ENCODE measurements around the gene MYCBP2.
"Not testable (repeated sequence)": the region's sequence is repeated elsewhere in the genome, so short reads cannot be mapped to it uniquely, and the experiment has no call there.

Gene MYCBP2

DNA sequence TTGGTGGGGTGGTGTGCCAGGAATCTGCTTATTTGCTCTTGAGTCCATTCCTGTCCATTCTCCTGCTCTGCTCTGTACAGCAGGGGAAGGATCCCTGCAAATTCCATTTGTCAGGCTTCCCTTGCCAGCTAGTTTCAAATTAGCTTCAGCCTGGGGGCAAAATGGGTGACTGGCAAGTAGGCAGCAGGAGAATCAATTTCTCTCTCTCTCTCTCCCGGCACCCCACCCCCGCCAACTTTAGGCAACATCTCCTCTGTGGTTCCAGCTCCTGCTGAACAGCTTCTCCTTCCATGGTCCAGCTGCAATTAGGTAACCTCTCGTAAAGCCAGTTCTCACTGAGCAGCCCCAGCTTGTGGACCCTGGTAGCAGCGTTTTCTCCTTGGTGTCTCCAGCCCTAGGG lies 6.7 kb upstream of the MYCBP2 start:
- DNase-seq = no peak

DNA sequence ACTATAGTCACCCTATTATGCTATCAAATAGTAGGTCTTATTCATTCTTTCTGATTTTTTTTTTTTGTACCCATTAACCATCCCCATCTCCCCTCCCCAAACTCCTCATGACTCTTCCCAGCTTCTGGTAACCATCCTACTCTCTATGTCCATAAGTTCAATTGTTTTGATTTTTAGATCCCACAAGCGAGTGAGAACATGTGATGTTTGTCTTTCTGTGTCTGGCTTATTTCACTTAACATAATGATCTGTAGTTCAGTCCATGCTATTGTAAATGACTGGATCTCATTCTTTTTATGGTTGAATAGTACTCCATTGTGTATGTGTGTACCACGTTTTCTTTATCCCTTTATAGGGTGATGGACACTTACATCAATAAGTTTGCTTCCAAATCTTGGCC lies 4.5 kb upstream of the MYCBP2 start:
- no peak for DNase-seq

DNA sequence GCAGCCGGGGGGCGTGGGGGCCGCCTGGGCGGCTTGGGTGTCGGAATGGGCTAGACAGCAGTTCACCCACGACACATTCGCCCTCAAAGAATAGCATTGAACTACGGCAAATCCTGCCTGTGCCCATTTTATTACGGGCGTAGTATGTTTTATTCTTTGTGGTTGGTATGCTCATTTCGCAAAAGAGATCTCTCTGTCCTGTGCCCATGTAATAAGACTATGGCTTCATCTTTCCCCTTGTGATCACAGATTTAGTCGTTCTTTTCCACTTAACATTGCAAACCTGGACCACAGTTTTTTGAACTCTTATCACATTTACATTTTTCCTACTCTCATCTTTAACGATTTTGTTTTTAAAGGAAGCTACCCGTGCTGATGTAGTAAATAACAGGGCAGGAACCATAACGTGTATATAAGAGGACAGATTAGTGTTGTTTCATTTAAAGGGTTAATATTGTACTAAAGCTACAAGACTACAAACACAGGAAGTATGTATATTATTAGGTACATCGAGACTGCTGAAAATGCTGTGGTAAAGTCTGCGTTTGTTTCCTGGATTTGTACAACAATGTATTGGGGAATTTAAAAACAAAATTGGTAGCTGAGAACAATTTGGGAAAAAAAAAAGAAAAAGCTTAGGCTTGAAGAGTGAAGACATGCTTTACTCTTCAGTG lies 3.2 kb upstream of the MYCBP2 start:
- peak in 1 of 2 donors; percentile 33 for DNase-seq

DNA sequence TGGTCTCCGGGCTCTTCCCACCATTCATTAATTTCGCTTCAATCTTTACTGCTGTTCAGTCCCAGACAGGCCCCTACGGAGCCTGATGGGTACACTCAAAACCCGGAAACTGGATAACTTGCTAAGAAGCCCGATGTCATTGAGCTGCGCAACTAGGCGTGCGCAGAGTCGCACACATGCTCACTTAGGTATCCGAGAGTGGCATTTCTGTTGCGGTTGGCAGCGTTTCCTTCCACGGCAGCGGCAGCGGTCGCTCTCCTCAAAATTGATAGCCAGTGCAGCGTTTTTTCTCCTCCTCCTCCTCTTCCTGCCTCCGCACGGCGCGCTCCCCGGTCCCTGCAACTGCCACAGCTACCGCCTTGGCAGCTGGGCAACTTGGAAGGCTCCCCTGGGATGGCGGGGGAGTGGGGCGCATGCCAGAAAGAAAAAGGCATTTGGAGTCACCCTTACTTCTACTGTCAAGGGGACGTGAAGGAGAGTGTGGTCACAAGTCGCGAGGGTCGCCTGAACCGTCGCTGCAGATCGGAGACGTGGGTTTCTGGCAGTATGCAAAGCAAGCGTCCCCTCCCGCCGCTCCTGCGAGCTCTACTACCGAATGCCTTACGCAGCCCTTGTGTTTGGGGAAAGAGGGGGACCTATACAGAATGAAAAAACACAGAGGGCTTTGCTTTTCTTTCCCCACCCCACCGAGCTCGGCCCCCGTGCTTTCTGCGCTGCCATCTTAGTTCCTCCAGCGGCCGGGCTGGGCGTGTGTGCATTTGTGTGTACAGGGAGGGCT lies 2.4 kb upstream of the MYCBP2 start:
- DNase-seq = peak; percentile 93 to 94

DNA sequence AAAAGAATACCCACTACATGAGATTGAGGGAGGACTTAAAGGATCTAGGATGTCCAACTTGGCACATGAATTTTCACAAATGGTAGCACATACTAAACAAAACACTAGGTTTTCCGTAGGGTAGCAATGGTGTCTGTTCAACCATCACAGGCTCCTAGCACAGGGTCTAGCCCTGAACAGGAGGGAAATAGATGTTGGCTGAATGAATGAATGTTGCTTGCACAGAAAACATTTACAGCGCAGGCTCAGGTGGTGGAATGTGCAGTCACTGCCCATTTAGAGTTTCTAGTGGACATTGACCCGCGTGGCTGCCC lies 1.9 kb upstream of the MYCBP2 start:
- DNase-seq = no peak

DNA sequence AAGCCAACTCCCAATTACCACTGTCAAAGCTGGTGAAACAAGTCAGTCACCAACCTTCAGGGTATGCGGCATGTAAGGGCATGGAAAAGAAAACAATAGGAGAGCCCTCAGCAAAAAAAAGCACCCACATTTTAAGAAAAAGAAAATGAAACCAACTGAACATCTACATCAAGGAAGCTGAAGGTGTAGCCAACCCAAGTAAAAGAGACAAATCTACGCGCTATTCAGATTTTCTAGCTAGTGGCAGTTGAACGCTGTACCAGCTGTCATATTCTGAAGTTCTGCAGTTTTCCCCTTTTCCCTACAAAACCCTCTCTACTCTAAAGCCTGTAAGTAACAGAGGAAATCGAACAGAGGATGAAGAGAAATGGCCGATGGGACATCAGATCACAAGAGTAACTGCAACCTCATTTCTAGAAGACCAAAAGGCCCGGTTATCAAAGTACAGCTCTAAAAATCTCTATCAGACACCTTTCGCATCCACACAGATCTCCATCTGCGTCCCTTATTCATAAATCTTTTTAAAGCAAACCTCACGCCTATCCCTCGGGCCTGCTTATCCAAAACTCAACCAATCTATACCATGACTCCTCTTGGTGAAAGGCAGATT lies 1.4 kb downstream of the MYCBP2 start:
- DNase-seq = peak in 1 of 2 donors; percentile 65

DNA sequence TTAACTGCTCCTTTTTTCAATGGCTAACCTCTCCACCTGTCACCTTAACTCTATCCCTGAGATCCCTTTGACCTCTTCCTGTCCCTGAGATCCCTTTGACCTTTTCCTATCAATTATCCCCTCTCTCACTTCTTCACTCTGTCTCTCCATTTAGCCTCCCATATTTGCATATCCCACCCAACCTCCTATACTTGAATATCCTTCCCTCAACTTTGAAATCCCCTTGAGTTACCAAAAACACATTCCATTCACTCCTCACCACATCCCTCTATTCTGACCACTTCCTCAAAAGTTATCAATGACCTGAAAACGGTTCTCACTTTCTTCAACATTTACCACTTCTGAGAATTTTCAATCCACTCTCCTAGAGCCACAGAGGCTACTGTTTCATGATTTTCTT lies 3.0 kb downstream of the MYCBP2 start:
- DNase-seq = peak in 1 of 2 donors; percentile 33

DNA sequence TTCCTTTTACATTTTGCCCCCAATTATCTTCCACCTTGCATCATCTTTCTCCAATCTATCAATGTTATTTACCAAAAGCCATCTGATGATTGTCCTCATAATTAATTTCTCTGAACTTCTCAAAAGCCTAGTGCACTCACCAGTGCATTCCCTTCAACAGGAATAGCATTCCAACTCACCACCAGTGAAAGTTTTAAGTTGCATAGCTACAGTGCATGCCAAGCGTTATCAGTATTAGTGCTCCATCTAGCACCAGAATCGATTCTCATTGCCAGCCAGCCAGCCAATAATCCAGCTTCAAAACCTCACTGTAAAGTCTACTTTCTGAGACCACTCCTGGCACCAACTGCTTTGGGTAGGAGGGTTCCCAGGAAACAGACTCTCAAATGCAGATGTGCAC lies 7.4 kb downstream of the MYCBP2 start:
- no peak for DNase-seq

DNA sequence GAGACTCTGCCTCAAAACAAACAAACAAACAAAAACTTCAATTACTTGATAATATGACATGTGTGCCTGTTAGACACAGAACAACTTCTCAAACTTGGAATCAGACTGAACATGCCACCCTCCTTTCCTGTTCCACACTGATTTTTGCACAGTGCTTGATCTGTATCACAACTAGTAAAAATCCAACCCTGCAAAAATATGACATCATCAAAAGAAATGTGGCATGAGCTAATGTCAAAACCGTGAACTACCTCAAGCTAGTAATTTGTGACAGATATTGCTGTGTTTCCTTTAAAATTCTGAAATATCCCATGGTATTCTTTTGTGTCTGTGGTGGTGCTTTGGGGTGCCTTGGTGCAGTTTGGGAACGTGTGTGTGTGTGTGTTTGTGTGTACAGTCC lies 8.2 kb downstream of the MYCBP2 start:
- DNase-seq = no peak

DNA sequence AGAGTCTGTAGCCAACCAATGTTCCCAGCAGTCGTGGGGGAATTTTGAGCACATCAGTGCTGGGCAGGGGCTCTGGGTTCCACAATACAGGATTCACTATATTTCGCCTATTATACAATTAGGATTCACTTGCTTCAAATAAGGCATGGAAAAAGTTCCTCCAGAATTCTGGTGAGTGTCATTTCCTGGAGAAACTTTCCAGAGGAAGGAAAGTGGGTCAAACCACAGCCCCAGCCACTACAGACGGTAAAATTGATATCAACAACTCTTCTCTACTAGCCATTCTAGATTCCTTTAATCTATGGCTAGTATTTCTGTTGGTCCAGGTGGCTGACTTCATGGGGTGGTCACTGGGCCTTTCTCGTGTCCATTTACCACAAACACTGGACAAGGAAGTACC lies 10.5 kb downstream of the MYCBP2 start:
- DNase-seq = no peak

DNA sequence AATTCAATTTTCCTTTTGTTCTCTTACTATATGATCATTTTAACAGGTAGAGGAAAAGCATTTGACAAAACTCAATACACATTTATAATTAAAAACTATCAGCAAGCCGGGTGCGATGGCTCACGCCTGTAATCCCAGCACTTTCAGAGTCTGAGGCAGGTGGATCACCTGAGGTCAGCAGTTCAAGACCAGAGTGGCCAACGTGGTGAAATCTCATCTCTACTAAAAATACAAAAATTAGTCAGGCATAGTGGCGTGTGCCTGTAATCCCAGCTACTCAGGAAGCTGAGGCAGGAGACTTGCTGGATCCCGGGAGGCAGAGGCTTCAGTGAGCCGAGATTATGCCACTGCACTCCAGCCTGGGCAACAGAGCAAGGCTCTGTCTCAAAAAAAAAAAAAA lies 11.4 kb downstream of the MYCBP2 start:
- not testable (repeated sequence) for DNase-seq

DNA sequence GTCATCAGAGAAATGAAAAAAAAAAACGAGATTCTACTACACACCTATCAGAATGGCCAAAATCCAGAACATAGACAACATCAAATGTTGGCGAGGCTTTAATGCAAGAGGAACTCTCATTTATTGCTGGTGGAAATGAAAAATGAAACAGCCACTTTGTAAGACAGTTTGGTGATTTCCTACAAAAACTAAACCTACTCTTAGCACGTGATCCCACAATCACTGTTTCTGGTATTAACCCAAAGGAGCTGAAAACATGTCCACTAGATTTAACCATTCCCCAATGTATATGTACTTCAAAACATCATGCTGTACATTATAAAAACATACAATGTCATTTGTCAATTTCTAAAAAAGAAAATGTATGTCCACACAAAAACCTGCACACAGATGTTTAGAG lies 13.0 kb downstream of the MYCBP2 start:
- no peak for DNase-seq

DNA sequence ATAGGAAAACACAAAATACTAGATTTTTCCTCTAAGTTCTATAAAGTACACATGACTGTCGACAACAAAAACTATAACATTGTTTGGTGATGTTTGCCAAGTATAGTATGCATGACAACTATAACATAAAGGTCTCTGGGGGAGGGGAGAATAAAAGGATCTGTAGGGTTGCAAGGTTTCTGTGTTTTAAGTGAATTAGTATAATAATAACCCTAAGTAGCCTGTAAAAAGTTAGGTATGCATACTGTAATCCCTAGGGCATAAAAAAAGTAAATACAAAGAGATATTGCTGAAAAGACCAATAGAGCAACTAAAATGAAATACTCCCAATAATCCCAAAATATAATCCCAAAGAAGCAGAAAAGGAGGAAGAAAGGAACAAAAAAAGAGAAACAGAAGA lies 14.6 kb downstream of the MYCBP2 start:
- DNase-seq = no peak

DNA sequence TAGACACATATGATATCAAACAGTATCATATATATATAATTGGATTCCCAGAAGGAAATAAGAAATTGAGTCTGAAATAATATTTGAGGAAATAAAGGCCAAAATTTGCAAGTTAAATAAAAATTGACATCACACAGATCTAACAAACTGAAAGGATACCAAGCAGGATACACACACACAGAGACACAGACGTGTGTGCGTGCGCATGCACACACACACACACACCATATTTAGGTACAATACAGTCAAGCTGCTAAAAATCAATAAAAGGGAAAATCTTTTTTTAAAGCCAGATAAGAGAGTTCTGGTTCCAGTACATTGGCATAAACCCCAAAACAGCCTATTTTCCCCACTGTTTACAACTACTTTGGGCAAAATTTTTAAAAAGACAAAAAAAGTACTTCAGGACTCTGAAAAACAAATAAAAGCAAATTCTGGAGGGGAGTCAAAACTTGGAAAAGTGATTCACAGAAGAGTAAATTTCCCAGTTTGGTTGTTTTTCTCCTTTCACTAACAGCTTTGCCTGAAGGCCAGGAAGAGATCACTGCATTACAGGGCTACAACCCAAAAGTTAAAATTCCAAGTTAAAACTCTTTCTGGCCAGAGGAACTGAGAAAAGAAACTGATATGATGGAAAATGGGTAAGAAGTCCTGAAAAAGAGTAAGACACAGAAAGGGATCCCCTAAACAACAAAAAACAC lies 16.2 kb downstream of the MYCBP2 start:
- no peak for DNase-seq

DNA sequence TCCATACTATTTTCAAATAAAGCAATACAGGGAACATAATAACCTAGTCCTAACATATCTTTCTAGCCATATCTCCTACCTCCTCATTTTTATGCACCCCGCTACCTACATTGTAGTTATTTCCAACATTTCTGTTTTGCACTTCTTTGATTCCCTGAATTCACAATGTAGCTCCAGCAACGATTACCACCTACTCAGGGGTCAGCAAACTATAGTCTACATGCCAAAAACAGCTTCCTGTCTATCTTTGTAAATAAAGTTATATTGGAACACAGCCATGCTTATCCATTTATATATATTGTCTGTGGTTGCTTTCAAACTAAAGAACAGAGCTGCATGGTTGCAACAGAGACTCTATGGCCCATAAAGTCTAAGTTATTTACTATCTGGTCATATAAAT lies 16.7 kb downstream of the MYCBP2 start:
- no peak for DNase-seq

DNA sequence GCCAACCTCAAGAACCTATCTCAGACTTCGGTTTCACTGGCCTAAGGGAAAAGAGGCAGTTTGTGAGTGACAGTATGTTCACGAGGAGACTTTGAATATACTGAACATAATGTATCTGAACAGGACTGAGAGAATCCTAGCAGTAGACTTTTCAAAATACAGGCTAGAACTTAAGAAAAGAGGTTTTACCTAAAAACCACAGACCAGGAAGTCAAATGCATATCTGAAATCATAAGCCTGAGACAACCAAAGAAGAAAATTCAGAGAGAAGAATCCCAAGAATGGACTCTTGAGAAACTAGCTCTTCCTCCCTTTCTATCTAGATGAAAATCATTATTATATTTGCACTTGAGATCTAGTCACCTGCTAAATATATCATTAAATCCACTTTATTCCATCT lies 17.6 kb downstream of the MYCBP2 start:
- no peak for DNase-seq

DNA sequence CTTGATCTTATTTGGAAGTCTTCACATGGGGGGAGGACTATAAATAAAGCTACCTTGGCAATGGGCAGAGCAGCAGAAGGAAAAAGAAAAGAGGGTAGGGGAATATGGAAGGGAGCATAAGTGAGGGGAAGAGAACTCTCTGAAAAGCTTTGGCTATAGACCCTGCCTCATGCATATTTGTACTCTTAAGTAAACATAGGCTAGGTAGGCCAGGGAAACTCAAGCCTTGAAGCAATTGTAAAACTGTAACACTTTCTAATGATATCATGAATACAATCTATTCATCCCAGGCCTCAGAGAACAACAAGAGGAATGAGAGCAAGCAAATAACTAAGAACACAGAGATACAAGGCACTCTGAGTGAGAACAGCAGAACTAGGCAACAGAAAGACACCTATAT lies 20.4 kb downstream of the MYCBP2 start:
- no peak for DNase-seq

DNA sequence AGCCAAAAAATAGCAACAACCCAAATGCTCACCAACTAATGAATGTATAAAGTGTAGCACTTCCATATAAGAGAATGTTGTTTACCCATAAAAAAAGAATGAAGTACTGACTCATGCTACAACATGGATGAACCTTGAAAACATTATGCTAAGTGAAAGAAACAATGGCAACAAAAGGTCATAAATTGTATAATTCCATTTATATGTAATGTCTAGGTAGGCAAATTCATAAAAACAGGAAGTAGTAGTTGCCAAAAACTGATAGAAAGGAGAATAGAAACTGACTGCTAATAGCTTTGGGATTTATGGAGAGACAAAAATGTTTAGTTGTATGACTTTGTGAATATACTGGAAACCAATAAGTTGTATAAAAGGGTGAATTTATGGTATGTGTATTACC lies 21.6 kb downstream of the MYCBP2 start:
- no peak for DNase-seq

DNA sequence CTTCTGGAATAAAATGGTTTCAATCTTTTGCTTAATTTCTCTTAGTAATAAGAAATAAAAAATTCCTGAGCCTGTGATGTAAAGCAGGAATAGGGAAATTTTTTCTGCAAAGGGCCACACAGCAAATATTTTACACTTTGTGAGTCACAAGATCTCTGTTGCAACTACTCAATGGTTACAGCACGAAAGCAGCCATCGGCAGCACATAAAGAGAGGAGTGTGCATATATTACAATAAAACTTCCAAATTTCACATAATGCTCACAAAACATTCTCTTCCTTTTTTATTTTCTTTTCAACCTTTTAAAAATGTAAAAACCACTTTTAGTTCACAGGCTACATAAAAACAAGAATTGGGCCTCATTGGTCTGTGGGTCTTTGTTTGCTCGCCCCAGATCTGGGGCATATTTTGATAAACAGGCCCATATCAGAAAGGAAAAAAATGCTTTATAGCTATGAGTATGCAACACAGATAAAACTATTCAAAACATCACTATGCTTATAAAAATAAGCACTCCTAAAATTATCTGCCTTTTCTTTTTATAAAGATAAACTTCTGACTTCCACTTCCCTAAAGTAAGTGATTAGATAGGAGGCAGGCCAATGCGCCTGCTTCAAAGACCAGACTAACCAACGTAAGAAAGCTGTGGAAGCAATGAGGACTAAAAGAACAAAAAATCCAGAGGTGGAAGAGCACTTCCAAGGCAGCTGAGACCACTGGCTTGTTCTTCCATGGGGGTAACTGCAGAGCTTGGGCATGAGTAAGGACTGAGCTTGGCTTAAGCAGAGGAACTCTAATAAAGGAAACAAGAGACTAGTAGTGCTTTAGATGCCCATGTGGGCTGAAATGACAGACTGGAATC lies 26.5 kb downstream of the MYCBP2 start:
- no peak for DNase-seq

DNA sequence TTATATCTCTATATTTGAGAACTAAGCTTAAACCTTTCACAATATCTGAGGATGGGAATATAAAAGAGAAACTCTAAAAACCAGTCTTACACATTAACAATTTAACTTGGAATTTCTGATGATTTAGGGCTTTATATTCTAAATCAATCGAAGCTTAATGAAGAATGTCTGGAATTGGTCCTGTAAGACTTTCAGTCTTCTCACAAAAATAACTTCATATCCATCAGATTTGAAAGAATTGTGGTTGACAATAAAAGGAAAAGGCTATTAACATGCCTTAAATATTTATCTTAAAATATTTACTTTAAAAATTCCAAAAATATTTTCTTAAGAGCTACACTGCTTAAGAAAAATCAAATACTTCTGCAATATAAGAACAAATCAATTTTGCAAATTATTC lies 27.3 kb downstream of the MYCBP2 start:
- DNase-seq = no peak

DNA sequence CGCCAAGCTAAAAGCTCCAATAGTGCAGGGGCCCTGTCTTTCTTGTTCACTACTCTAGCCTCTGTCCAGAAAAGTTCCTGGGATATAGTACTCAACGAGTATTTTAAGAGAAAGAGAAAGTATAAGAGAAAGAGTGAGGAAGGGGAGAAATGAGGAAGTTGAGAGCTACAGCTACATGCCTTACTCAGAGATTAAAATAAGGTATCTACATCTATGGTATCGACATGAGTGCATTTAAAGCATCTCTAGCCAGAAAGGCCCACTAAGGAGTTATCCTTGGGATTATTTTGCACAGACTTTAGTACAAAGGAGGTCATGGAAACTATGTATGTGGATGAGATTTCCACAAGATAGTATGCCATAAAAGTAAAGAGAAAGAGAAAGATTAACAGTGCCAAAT lies 28.5 kb downstream of the MYCBP2 start:
- DNase-seq = no peak

DNA sequence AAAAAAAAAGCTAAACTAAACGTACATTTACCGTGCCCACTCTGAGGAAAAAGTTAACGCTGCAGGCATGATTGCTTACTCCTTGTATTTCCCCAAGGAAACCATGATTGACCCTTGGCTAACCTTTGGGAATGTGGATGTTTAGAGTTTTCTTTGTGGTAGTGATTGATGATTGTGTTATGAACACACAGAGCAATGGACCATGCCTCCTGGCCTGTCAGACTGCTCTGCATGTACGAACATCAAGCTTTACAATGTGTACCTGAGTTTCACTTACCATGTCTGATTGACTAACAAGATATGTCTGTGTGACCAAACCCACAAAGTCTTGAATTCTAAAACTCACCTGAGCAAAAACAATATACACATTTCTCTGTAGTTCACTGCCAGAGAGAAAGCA lies 35.1 kb downstream of the MYCBP2 start:
- DNase-seq = no peak

DNA sequence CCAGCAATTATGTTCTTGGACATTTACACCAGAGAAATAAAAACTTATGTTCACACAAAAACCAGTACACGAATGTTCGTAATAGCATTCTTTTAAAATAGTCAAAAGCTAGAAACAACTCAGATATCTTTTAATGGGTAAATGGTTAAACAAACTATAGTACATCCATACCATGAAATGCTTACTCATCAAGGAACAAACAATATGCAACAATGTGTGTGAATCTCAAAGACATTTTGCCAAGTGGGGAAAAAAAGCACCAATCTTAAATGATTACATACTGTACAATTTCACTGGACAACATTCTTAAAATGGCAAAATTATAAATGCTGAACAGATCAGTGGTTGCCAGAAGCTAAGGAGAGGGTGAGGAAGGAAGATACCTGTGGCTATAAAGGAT lies 36.6 kb downstream of the MYCBP2 start:
- DNase-seq = no peak
